Ramos (cell line): ENCODE data around the gene ZDHHC14.

Experiments
- in situ Hi-C: fragments of 300-500 bp; cut with MboI; formaldehyde crosslinking; loops from one replicate; pipeline ENCODE4 v1.14.3; 2022; ENCODE audit warnings: low sequenced_read_pairs; ENCODE audit not compliant: unreplicated experiment

The ZDHHC14 gene

GRCh38 chr6:157578527-157578926 is 197.5 kb downstream of the ZDHHC14 start:
- in situ Hi-C loops: loop anchor here (25.0 kb wide), 1 partner anchor 1234 kb away; the partner anchor contains the start of gene EZR

GRCh38 chr6:157579467-157580031 is 198.6 kb downstream of the ZDHHC14 start:
- in situ Hi-C loops: loop anchor here (25.0 kb wide), 1 partner anchor 1233 kb away; the partner anchor contains the start of gene EZR

- in situ Hi-C loops: loop anchor here (25.0 kb wide), 1 partner anchor 1228 kb away; the partner anchor contains the start of gene EZR
Observed at GRCh38 chr6:157584036-157584435, 203.0 kb downstream of the ZDHHC14 start.

GRCh38 chr6:157585274-157586087 is 204.5 kb downstream of the ZDHHC14 start:
- in situ Hi-C loops: loop anchor here (25.0 kb wide), 1 partner anchor 1227 kb away; the partner anchor contains the start of gene EZR

GRCh38 chr6:157586088-157586414 is 205.1 kb downstream of the ZDHHC14 start:
- in situ Hi-C loops: loop anchor here (25.0 kb wide), 1 partner anchor 1226 kb away; the partner anchor contains the start of gene EZR

GRCh38 chr6:157586476-157587126 is 205.6 kb downstream of the ZDHHC14 start:
- in situ Hi-C loops: loop anchor here (25.0 kb wide), 1 partner anchor 1226 kb away; the partner anchor contains the start of gene EZR

GRCh38 chr6:157587127-157587926 is 206.3 kb downstream of the ZDHHC14 start:
- in situ Hi-C loops: loop anchor here (25.0 kb wide), 1 partner anchor 1225 kb away; the partner anchor contains the start of gene EZR

GRCh38 chr6:157590654-157591053 is 209.7 kb downstream of the ZDHHC14 start:
- in situ Hi-C loops: loop anchor here (25.0 kb wide), 1 partner anchor 1222 kb away; the partner anchor contains the start of gene EZR

GRCh38 chr6:157592541-157592940 is 211.6 kb downstream of the ZDHHC14 start:
- in situ Hi-C loops: loop anchor here (25.0 kb wide), 1 partner anchor 1220 kb away; the partner anchor contains the start of gene EZR

GRCh38 chr6:157592980-157593379 is 212.0 kb downstream of the ZDHHC14 start:
- in situ Hi-C loops: loop anchor here (25.0 kb wide), 1 partner anchor 1219 kb away; the partner anchor contains the start of gene EZR

- in situ Hi-C loops: loop anchor here (25.0 kb wide), 1 partner anchor 1219 kb away; the partner anchor contains the start of gene EZR
Observed at GRCh38 chr6:157593596-157593995, 212.6 kb downstream of the ZDHHC14 start.

GRCh38 chr6:157594292-157594691 is 213.3 kb downstream of the ZDHHC14 start:
- in situ Hi-C loops: loop anchor here (25.0 kb wide), 1 partner anchor 1218 kb away; the partner anchor contains the start of gene EZR

GRCh38 chr6:157595768-157596167 is 214.8 kb downstream of the ZDHHC14 start:
- in situ Hi-C loops: loop anchor here (25.0 kb wide), 1 partner anchor 1217 kb away; the partner anchor contains the start of gene EZR

- in situ Hi-C loops: loop anchor here (25.0 kb wide), 1 partner anchor 1216 kb away; the partner anchor contains the start of gene EZR
Observed at GRCh38 chr6:157596461-157596860, 215.5 kb downstream of the ZDHHC14 start.

- in situ Hi-C loops: loop anchor here (25.0 kb wide), 1 partner anchor 1215 kb away; the partner anchor contains the start of gene EZR
Observed at GRCh38 chr6:157596886-157597285, 215.9 kb downstream of the ZDHHC14 start.

GRCh38 chr6:157597461-157598312 is 216.7 kb downstream of the ZDHHC14 start:
- in situ Hi-C loops: loop anchor here (25.0 kb wide), 1 partner anchor 1215 kb away; the partner anchor contains the start of gene EZR

GRCh38 chr6:157599191-157599590 is 218.2 kb downstream of the ZDHHC14 start:
- in situ Hi-C loops: loop anchor here (25.0 kb wide), 1 partner anchor 1213 kb away; the partner anchor contains the start of gene EZR

- in situ Hi-C loops: no loop called here
Observed at GRCh38 chr6:157600807-157601206, 219.8 kb downstream of the ZDHHC14 start.
